Measurements from ENCODE around the gene COA8.

DNA sequence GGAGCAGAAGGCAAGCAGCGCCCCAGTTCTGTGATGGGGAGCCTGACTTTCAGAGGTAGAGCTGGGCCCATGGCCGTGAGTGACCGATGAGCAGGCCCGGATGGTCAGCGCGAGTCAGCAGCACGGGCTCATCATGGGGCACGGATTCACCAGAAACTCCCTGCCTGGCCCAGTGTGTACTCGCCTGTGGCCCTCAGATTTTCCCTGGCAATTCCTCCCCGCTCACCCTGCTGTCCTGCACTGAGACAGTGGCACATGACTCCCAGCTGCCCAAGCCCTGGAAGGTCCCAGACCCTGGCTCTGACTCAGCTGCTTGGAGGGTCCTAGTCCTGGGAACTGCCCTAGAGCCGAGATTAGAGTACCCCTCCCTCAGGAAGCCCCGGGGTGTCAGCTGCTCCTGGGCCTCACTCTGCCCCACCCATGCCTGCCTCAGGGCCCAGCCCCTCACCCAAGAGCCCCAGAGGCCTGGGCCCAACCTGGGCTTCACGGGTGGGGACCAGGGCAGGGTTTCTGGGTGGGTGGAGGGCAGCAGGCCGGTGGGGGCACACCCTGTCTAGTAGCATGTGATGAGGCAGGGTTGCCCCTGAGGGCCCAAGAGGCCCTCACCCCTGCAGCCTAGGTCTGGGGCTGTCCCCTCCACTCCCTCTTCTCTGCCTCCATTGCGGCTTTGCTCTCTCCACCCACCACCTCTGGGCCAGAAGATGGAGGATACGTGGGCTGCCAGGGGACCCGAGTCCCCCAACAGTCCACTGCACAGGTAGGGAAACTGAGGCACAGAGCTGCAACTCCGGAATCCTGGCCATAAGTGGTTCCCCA lies 25.4 kb upstream of the COA8 start:
- TF ChIP-seq, protein P1, sequence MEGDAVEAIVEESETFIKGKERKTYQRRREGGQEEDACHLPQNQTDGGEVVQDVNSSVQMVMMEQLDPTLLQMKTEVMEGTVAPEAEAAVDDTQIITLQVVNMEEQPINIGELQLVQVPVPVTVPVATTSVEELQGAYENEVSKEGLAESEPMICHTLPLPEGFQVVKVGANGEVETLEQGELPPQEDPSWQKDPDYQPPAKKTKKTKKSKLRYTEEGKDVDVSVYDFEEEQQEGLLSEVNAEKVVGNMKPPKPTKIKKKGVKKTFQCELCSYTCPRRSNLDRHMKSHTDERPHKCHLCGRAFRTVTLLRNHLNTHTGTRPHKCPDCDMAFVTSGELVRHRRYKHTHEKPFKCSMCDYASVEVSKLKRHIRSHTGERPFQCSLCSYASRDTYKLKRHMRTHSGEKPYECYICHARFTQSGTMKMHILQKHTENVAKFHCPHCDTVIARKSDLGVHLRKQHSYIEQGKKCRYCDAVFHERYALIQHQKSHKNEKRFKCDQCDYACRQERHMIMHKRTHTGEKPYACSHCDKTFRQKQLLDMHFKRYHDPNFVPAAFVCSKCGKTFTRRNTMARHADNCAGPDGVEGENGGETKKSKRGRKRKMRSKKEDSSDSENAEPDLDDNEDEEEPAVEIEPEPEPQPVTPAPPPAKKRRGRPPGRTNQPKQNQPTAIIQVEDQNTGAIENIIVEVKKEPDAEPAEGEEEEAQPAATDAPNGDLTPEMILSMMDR (IDR thresholded peaks at IDR 0.05), result no peak
- TF ChIP-seq POLR2A (IDR thresholded peaks at IDR 0.05), result no peak
